HG03439 (cell line): Measurements from ENCODE around the gene HS1BP3.
A peak's percentile ranks its signal among the peaks of the same experiment; 100 is the strongest.

Experiments used
- ATAC-seq: cut with Tn5 transposase; IDR thresholded peaks from one replicate; pipeline ENCODE4 v1.9.1; 2021; ENCODE audit warnings: mild to moderate bottlenecking, moderate library complexity; ENCODE audit not compliant: unreplicated experiment

HS1BP3 gene

GRCh38 chr2:20664431-20665242 is 13.7 kb upstream of the HS1BP3 start:
- ATAC-seq: no peak

- ATAC-seq: no peak
These were observed 13.1 kb upstream of the HS1BP3 start for GRCh38 chr2:20664071-20664390.

- no peak for ATAC-seq
These were observed 12.5 kb upstream of the HS1BP3 start for GRCh38 chr2:20663196-20664070.

- no peak for ATAC-seq
These were observed 11.5 kb upstream of the HS1BP3 start for GRCh38 chr2:20662308-20662937.

GRCh38 chr2:20661421-20662307 is 10.8 kb upstream of the HS1BP3 start:
- peak; percentile 57 for ATAC-seq

GRCh38 chr2:20660506-20661420 is 9.9 kb upstream of the HS1BP3 start:
- no peak for ATAC-seq

- ATAC-seq: no peak
These were observed 6.8 kb upstream of the HS1BP3 start for GRCh38 chr2:20657522-20658235.

- ATAC-seq: no peak
These were observed 5.7 kb upstream of the HS1BP3 start for GRCh38 chr2:20656561-20656960.

GRCh38 chr2:20654535-20654813 is 3.6 kb upstream of the HS1BP3 start:
- ATAC-seq: no peak

- ATAC-seq: no peak
These were observed 3.0 kb upstream of the HS1BP3 start for GRCh38 chr2:20653695-20654534.

- no peak for ATAC-seq
These were observed 2.0 kb upstream of the HS1BP3 start for GRCh38 chr2:20652673-20653575.

- no peak for ATAC-seq
These were observed 1.2 kb upstream of the HS1BP3 start for GRCh38 chr2:20652141-20652540.

- ATAC-seq: no peak
These were observed 817 bp upstream of the HS1BP3 start for GRCh38 chr2:20651731-20652099.

- peak; percentile 11 for ATAC-seq
These were observed 463 bp downstream of the HS1BP3 start for GRCh38 chr2:20650393-20650876.

GRCh38 chr2:20649976-20650375 is 922 bp downstream of the HS1BP3 start:
- ATAC-seq: no peak

- no peak for ATAC-seq
These were observed 1.3 kb downstream of the HS1BP3 start for GRCh38 chr2:20649576-20649975.

- ATAC-seq: no peak
These were observed 2.1 kb downstream of the HS1BP3 start for GRCh38 chr2:20648831-20649230.
